OCI-LY3 (cell line): ENCODE measurements around the gene ARHGEF26.

ENCODE experiments used
- H2AFZ ChIP-seq: fragments of 200-600, 300-600 bp; shearing (Covaris generic); 2 replicates; pipeline ENCODE4 v1.6.0; 2014; ENCODE audit warnings: antibody characterized with exemption, low read depth, low read length
- H3K27ac ChIP-seq: fragments of 200-600, 300-600 bp; sonication (generic); 2 replicates; pipeline ENCODE4 v1.5.1; 2014; ENCODE audit warnings: mild to moderate bottlenecking, low read length, moderate library complexity, mixed read lengths
- H3K27me3 ChIP-seq: fragments of 200-600, 300-600 bp; sonication (generic); 2 replicates; pipeline ENCODE4 v1.6.1; 2014; ENCODE audit warnings: low read depth, low read length, mixed read lengths
- H3K36me3 ChIP-seq: fragments of 200-600, 300-600 bp; sonication (generic); replicated peaks from 2 replicates; pipeline ENCODE3; 2014; ENCODE audit warnings: low read depth, low read length, mixed read lengths
- H3K4me1 ChIP-seq: fragments of 300-600, 200-600 bp; sonication (generic); 2 replicates; pipeline ENCODE4 v1.6.1; 2014; ENCODE audit warnings: low read length, mixed read lengths
- H3K4me2 ChIP-seq: fragments of 200-600, 300-600 bp; sonication (generic); 2 replicates; pipeline ENCODE4 v1.6.1; 2014; ENCODE audit warnings: low read length, mixed read lengths
- H3K4me3 ChIP-seq: fragments of 300-600, 200-600 bp; sonication (generic); 2 replicates; pipeline ENCODE4 v1.5.1; 2014; ENCODE audit warnings: antibody characterized with exemption, mild to moderate bottlenecking, low read length, moderate library complexity
- H3K79me2 ChIP-seq: fragments of 300-600, 200-600 bp; shearing (Covaris generic); 2 replicates; pipeline ENCODE4 v1.6.1; 2014; ENCODE audit warnings: mild to moderate bottlenecking, low read length, mixed read lengths
- H3K9ac ChIP-seq: fragments of 300-600, 200-600 bp; shearing (Covaris generic); 2 replicates; pipeline ENCODE4 v1.6.0; 2014; ENCODE audit warnings: mild to moderate bottlenecking, low read length, moderate library complexity
- H3K9me3 ChIP-seq: fragments of 200-600, 300-600 bp; shearing (Covaris generic); 2 replicates; pipeline ENCODE4 v1.6.1; 2014; ENCODE audit warnings: low read length, mixed read lengths; ENCODE audit not compliant: insufficient read depth
- H4K20me1 ChIP-seq: fragments of 200-600, 300-600 bp; sonication (generic); 2 replicates; pipeline ENCODE4 v1.6.1; 2016; ENCODE audit warnings: low read length, mixed read lengths; ENCODE audit not compliant: insufficient read depth
- EZH2phosphoT487 ChIP-seq: fragments of 200-600 bp; shearing (Covaris generic); IDR thresholded peaks from 2 replicates; pipeline ENCODE4 v1.6.1; 2018; ENCODE audit warnings: antibody characterized with exemption, mixed run types, low read depth
- TF ChIP-seq, protein P1 (sequence below): fragments of 200-600, 300-600 bp; sonication (generic); IDR thresholded peaks from 2 replicates; pipeline ENCODE4 v1.5.1; 2014; ENCODE audit warnings: antibody characterized with exemption, low read length, low read depth

The ARHGEF26 gene

DNA sequence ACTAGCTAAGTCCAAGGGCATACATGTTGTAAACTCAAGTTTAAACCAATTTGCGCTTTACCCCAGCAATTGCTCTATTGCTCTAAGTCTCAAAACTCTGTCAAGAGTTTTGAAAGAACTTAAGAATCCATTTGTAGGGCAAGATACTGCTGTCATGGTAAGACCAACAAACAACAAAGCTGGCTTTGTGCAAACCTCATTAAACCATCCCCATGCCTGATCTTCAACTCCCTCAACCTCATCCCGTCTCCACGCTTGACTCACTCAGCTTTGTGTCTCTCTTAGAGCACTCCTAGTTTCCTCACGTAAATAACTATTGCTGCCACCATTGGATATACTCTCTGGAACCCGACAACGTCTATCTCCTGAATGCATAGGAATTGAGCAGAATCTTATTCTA is 20.6 kb upstream of the ARHGEF26 start:
- Histone ChIP-seq H2AFZ (no peak overlapping the region), H3K4me1 (no peaks in the 10 kb centered on the region), H4K20me1 (no peaks in the 10 kb centered on the region), H3K4me2 (no peak overlapping the region), H3K27me3 (no peaks in the 10 kb centered on the region), H3K79me2 (no peaks in the 10 kb centered on the region), H3K4me3 (no peak overlapping the region), H3K9ac (no peak overlapping the region), H3K27ac (no peak overlapping the region), H3K36me3 (no peaks in the 10 kb centered on the region), H3K9me3 (no peaks in the 10 kb centered on the region)
- TF ChIP-seq, protein P1, sequence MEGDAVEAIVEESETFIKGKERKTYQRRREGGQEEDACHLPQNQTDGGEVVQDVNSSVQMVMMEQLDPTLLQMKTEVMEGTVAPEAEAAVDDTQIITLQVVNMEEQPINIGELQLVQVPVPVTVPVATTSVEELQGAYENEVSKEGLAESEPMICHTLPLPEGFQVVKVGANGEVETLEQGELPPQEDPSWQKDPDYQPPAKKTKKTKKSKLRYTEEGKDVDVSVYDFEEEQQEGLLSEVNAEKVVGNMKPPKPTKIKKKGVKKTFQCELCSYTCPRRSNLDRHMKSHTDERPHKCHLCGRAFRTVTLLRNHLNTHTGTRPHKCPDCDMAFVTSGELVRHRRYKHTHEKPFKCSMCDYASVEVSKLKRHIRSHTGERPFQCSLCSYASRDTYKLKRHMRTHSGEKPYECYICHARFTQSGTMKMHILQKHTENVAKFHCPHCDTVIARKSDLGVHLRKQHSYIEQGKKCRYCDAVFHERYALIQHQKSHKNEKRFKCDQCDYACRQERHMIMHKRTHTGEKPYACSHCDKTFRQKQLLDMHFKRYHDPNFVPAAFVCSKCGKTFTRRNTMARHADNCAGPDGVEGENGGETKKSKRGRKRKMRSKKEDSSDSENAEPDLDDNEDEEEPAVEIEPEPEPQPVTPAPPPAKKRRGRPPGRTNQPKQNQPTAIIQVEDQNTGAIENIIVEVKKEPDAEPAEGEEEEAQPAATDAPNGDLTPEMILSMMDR, result no peak
- no peak for TF ChIP-seq EZH2phosphoT487

DNA sequence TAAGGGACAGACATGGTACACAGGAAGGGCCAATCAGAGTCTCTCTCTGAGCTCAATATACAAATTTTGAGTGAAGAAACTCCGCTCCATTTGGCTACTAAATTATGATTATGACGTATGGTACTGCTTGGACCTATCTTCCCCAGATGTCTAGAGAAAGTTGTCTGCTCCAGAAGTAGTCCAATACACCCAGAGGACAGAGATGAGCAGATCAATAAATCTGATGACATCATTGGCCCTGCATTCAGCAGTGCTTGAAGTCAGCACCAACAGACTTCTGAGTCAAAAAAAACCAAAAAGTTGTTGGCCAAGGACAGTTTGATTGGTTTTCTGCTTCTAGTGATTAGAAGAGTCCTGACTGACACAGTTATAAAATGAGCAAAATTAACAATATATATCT is 19.9 kb upstream of the ARHGEF26 start:
- Histone ChIP-seq H3K27ac (no peak overlapping the region), H3K4me1 (no peaks in the 10 kb centered on the region), H3K36me3 (no peaks in the 10 kb centered on the region), H3K4me2 (no peak overlapping the region), H3K4me3 (no peak overlapping the region), H3K9me3 (no peaks in the 10 kb centered on the region), H2AFZ (no peak overlapping the region), H3K27me3 (no peaks in the 10 kb centered on the region), H4K20me1 (no peaks in the 10 kb centered on the region), H3K79me2 (no peaks in the 10 kb centered on the region), H3K9ac (no peak overlapping the region)
- TF ChIP-seq EZH2phosphoT487, result no peak
- TF ChIP-seq, protein P1, result no peak

GRCh38 chr3:154102225-154102624 is 19.0 kb upstream of the ARHGEF26 start:
- Histone ChIP-seq H3K27me3 (no peaks in the 10 kb centered on the region), H4K20me1 (no peaks in the 10 kb centered on the region), H3K79me2 (no peaks in the 10 kb centered on the region), H3K36me3 (no peaks in the 10 kb centered on the region), H3K4me3 (no peak overlapping the region), H3K9me3 (no peaks in the 10 kb centered on the region), H2AFZ (no peak overlapping the region), H3K9ac (no peak overlapping the region), H3K4me1 (no peaks in the 10 kb centered on the region), H3K27ac (no peak overlapping the region), H3K4me2 (no peak overlapping the region)
- TF ChIP-seq, protein P1, result no peak
- no peak for TF ChIP-seq EZH2phosphoT487

DNA sequence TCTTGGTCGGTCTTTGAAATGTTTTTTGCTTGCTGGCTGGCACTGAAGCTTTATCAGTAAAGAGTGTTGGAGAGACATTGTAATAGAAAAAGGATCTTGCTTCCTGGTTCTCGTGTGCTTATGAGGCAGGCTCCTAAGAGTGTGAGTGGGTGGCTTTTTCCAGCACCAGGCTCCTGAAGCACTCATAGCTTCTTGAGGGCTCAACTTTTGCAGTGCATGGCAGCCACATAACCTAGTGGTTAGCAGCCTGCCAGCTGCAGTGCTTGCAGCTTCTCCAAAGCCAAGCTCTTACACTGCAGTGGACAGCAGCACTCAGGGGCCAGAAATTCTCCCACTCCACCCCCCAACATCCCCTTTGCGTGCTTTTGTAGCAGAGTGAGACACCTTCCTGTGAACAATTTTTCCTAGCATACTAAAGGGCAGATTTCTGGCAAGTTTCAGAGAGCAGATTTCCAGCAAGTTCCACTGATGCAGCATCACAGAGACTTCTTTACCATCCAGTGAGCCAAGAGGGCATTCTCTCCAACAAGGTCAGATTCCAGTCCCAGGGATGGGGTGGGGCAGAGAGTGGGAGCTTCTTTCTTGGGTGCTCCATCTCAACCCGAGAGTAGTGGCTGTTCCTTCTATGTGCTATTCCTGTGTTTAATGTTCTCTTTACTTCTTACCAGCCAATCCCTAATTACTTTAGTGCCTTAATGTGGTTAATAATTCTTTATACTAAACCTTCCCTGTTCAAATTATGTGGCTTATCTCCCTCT is 15.8 kb upstream of the ARHGEF26 start:
- no peaks in the 10 kb centered on the region for H3K36me3 ChIP-seq
- no peaks in the 10 kb centered on the region for H3K9me3 ChIP-seq
- H3K4me2 ChIP-seq, result no peak overlapping the region
- no peaks in the 10 kb centered on the region for H4K20me1 ChIP-seq
- TF ChIP-seq, protein P1, result no peak
- TF ChIP-seq EZH2phosphoT487, result no peak
- H3K27me3 ChIP-seq, result no peaks in the 10 kb centered on the region
- no peak overlapping the region for H3K9ac ChIP-seq
- H3K27ac ChIP-seq, result no peak overlapping the region
- no peaks in the 10 kb centered on the region for H3K79me2 ChIP-seq
- H3K4me3 ChIP-seq, result no peak overlapping the region
- H3K4me1 ChIP-seq, result peaks cover 4% of the 10 kb centered on the region; the same call in 1 of the 2 replicates
- H2AFZ ChIP-seq, result no peak overlapping the region
